ENCODE measurements around the gene MCTP1.

MCTP1 gene

GRCh38 chr5:94699562-94699961 lies 585.3 kb downstream of the MCTP1 start:
- H3K4me1 ChIP-seq (ENCODE audit: low read length): peaks cover 28% of the 10 kb centered on the region
- H3K9me3 ChIP-seq (replicated peaks; ENCODE audit: insufficient read depth, low read length): no peaks in the 10 kb centered on the region
- no peaks in the 10 kb centered on the region for H3K9me2 ChIP-seq (replicated peaks; ENCODE audit: insufficient read depth, low read length)
- no peak overlapping the region for H3K9ac ChIP-seq (ENCODE audit: low read length)
- no peak for DNase-seq
- H2AFZ ChIP-seq (ENCODE audit: low read length): no peak overlapping the region
- H3K79me2 ChIP-seq (ENCODE audit: low read length): no peaks in the 10 kb centered on the region
- H4K20me1 ChIP-seq (ENCODE audit: insufficient read depth, low read length): no peaks in the 10 kb centered on the region
- no peak overlapping the region for H3K27ac ChIP-seq (ENCODE audit: low read length)
- peaks cover 23% of the 10 kb centered on the region for H3F3A ChIP-seq (ENCODE audit: insufficient read depth, low read length)
- H3K36me3 ChIP-seq (replicated peaks; ENCODE audit: insufficient read depth, low read length): 0 out of 2 replicates have a peak, but pooled peaks cover 2% of the 10 kb centered on the region
- TF ChIP-seq EZH2 (optimal IDR thresholded peaks at IDR 0.05; ENCODE audit: low read depth, low read length): no peak
- TF ChIP-seq CTCF (IDR thresholded peaks at IDR 0.05; ENCODE audit: low read length): no peak
- TF ChIP-seq EZH2phosphoT487 (IDR thresholded peaks at IDR 0.05; ENCODE audit: low read length): no peak
- no peak overlapping the region for H3K4me3 ChIP-seq (ENCODE audit: low read length)
- no peak overlapping the region for H3K4me2 ChIP-seq (ENCODE audit: low read depth, low read length)
- H3K27me3 ChIP-seq (replicated peaks; ENCODE audit: insufficient read depth, low read length): no peaks in the 10 kb centered on the region

- H3K79me2 ChIP-seq (ENCODE audit: low read length): no peaks in the 10 kb centered on the region
- DNase-seq: no peak
- H3K27me3 ChIP-seq (replicated peaks; ENCODE audit: insufficient read depth, low read length): no peaks in the 10 kb centered on the region
- H4K20me1 ChIP-seq (ENCODE audit: insufficient read depth, low read length): no peaks in the 10 kb centered on the region
- H3K9ac ChIP-seq (ENCODE audit: low read length): no peak overlapping the region
- peaks cover 21% of the 10 kb centered on the region for H3K4me1 ChIP-seq (ENCODE audit: low read length)
- no peak overlapping the region for H3K4me3 ChIP-seq (ENCODE audit: low read length)
- H3K9me3 ChIP-seq (replicated peaks; ENCODE audit: insufficient read depth, low read length): no peaks in the 10 kb centered on the region
- no peaks in the 10 kb centered on the region for H3K9me2 ChIP-seq (replicated peaks; ENCODE audit: insufficient read depth, low read length)
- no peak overlapping the region for H3K4me2 ChIP-seq (ENCODE audit: low read depth, low read length)
- TF ChIP-seq CTCF (IDR thresholded peaks at IDR 0.05; ENCODE audit: low read length): no peak
- TF ChIP-seq EZH2phosphoT487 (IDR thresholded peaks at IDR 0.05; ENCODE audit: low read length): no peak
- no peak for TF ChIP-seq EZH2 (optimal IDR thresholded peaks at IDR 0.05; ENCODE audit: low read depth, low read length)
- no peak overlapping the region for H2AFZ ChIP-seq (ENCODE audit: low read length)
- no peak overlapping the region for H3K27ac ChIP-seq (ENCODE audit: low read length)
- H3K36me3 ChIP-seq (replicated peaks; ENCODE audit: insufficient read depth, low read length): 0 out of 2 replicates have a peak, but pooled peaks cover 2% of the 10 kb centered on the region
- H3F3A ChIP-seq (ENCODE audit: insufficient read depth, low read length): peaks cover 21% of the 10 kb centered on the region
Observed at GRCh38 chr5:94698197-94698596, 586.7 kb downstream of the MCTP1 start.

- Histone ChIP-seq H3K9me3 (replicated peaks; ENCODE audit: insufficient read depth, low read length) (no peaks in the 10 kb centered on the region), H3K36me3 (replicated peaks; ENCODE audit: insufficient read depth, low read length) (peaks cover 2% of the 10 kb centered on the region; the same call in 1 of the 2 replicates), H3K4me3 (ENCODE audit: low read length) (no peak overlapping the region), H4K20me1 (ENCODE audit: insufficient read depth, low read length) (no peaks in the 10 kb centered on the region), H3K27me3 (replicated peaks; ENCODE audit: insufficient read depth, low read length) (no peaks in the 10 kb centered on the region), H3K9ac (ENCODE audit: low read length) (no peak overlapping the region), H2AFZ (ENCODE audit: low read length) (no peak overlapping the region), H3K27ac (ENCODE audit: low read length) (no peak overlapping the region), H3K79me2 (ENCODE audit: low read length) (no peaks in the 10 kb centered on the region), H3F3A (ENCODE audit: insufficient read depth, low read length) (no peaks in the 10 kb centered on the region), H3K4me2 (ENCODE audit: low read depth, low read length) (no peak overlapping the region), H3K9me2 (replicated peaks; ENCODE audit: insufficient read depth, low read length) (no peaks in the 10 kb centered on the region), H3K4me1 (ENCODE audit: low read length) (no peaks in the 10 kb centered on the region)
- TF ChIP-seq EZH2 (optimal IDR thresholded peaks at IDR 0.05; ENCODE audit: low read depth, low read length): no peak
- TF ChIP-seq EZH2phosphoT487 (IDR thresholded peaks at IDR 0.05; ENCODE audit: low read length): no peak
- TF ChIP-seq CTCF (IDR thresholded peaks at IDR 0.05; ENCODE audit: low read length): no peak
- DNase-seq: no peak
Observed at GRCh38 chr5:94694671-94695070, 590.2 kb downstream of the MCTP1 start.

All from MM.1S (cell line).